ENCODE results near the gene GRK4.

The GRK4 gene

GRCh38 chr4:2963966-2964471, 648 bp downstream of the GRK4 start:
- H3K4me3 ChIP-seq (ENCODE audit: insufficient read depth, low read length, poor library complexity, severe bottlenecking): peak overlapping the region; percentile 76
- H3K79me2 ChIP-seq (ENCODE audit: insufficient read depth, low read length): peaks cover 47% of the 10 kb centered on the region
- H3K9me3 ChIP-seq (ENCODE audit: insufficient read depth, low read length): no peaks in the 10 kb centered on the region
- H3K4me2 ChIP-seq (ENCODE audit: low read depth, low read length, poor library complexity, severe bottlenecking): peak overlapping the region; percentile 94
- peak overlapping the region; percentile 90 for H3K9ac ChIP-seq (ENCODE audit: low read length)
- H3K9me2 ChIP-seq (replicated peaks; ENCODE audit: insufficient read depth, low read length): no peaks in the 10 kb centered on the region
- peaks cover 20% of the 10 kb centered on the region for H3F3A ChIP-seq (ENCODE audit: insufficient read depth)
- H4K20me1 ChIP-seq (ENCODE audit: low read depth, low read length): peaks cover 3% of the 10 kb centered on the region; the same call in 1 of the 2 replicates
- H3K27ac ChIP-seq (ENCODE audit: low read depth, low read length): no peak overlapping the region
- no peaks in the 10 kb centered on the region for H3K27me3 ChIP-seq (ENCODE audit: low read length)
- TF ChIP-seq EZH2phosphoT487 (conservative IDR thresholded peaks at IDR 0.05; ENCODE audit: low read length): no peak
- peak overlapping the region; percentile 57 for H2AFZ ChIP-seq (ENCODE audit: low read depth, low read length, severe bottlenecking)
- 0 out of 2 replicates have a peak, but pooled peaks cover 3% of the 10 kb centered on the region for H3K36me3 ChIP-seq (ENCODE audit: low read length)

GRCh38 chr4:2964706-2965258, 1.4 kb downstream of the GRK4 start:
- H3K27me3 ChIP-seq (ENCODE audit: low read length): no peaks in the 10 kb centered on the region
- H3K9ac ChIP-seq (ENCODE audit: low read length): peak overlapping the region; percentile 90
- no peak overlapping the region for H3K27ac ChIP-seq (ENCODE audit: low read depth, low read length)
- H2AFZ ChIP-seq (ENCODE audit: low read depth, low read length, severe bottlenecking): no peak overlapping the region
- no peak for TF ChIP-seq EZH2phosphoT487 (conservative IDR thresholded peaks at IDR 0.05; ENCODE audit: low read length)
- TF ChIP-seq CTCF (IDR thresholded peaks at IDR 0.05; ENCODE audit: insufficient read depth, low read length, poor library complexity, severe bottlenecking): no peak
- peak overlapping the region; percentile 94 for H3K4me2 ChIP-seq (ENCODE audit: low read depth, low read length, poor library complexity, severe bottlenecking)
- H3K9me2 ChIP-seq (replicated peaks; ENCODE audit: insufficient read depth, low read length): no peaks in the 10 kb centered on the region
- peaks cover 20% of the 10 kb centered on the region for H3F3A ChIP-seq (ENCODE audit: insufficient read depth)
- H3K4me3 ChIP-seq (ENCODE audit: insufficient read depth, low read length, poor library complexity, severe bottlenecking): peak overlapping the region; percentile 76
- 0 out of 2 replicates have a peak, but pooled peaks cover 3% of the 10 kb centered on the region for H3K36me3 ChIP-seq (ENCODE audit: low read length)
- H3K9me3 ChIP-seq (ENCODE audit: insufficient read depth, low read length): no peaks in the 10 kb centered on the region
- H3K79me2 ChIP-seq (ENCODE audit: insufficient read depth, low read length): peaks cover 39% of the 10 kb centered on the region
- peaks cover 3% of the 10 kb centered on the region; the same call in 1 of the 2 replicates for H4K20me1 ChIP-seq (ENCODE audit: low read depth, low read length)

GRCh38 chr4:2965262-2965661, 1.9 kb downstream of the GRK4 start:
- Histone ChIP-seq H3K27me3 (ENCODE audit: low read length) (no peaks in the 10 kb centered on the region), H3K9ac (ENCODE audit: low read length) (no peak overlapping the region), H3K27ac (ENCODE audit: low read depth, low read length) (no peak overlapping the region), H3K4me2 (ENCODE audit: low read depth, low read length, poor library complexity, severe bottlenecking) (no peak overlapping the region), H3K9me2 (replicated peaks; ENCODE audit: insufficient read depth, low read length) (no peaks in the 10 kb centered on the region), H2AFZ (ENCODE audit: low read depth, low read length, severe bottlenecking) (no peak overlapping the region), H3F3A (ENCODE audit: insufficient read depth) (peaks cover 20% of the 10 kb centered on the region), H3K9me3 (ENCODE audit: insufficient read depth, low read length) (no peaks in the 10 kb centered on the region), H3K79me2 (ENCODE audit: insufficient read depth, low read length) (peaks cover 34% of the 10 kb centered on the region), H3K4me3 (ENCODE audit: insufficient read depth, low read length, poor library complexity, severe bottlenecking) (no peak overlapping the region), H3K36me3 (ENCODE audit: low read length) (0 out of 2 replicates have a peak, but pooled peaks cover 1% of the 10 kb centered on the region), H4K20me1 (ENCODE audit: low read depth, low read length) (peaks cover 2% of the 10 kb centered on the region; the same call in 1 of the 2 replicates)
- TF ChIP-seq EZH2phosphoT487 (conservative IDR thresholded peaks at IDR 0.05; ENCODE audit: low read length) (no peak), CTCF (IDR thresholded peaks at IDR 0.05; ENCODE audit: insufficient read depth, low read length, poor library complexity, severe bottlenecking) (no peak)

- no peak overlapping the region for H3K4me3 ChIP-seq (ENCODE audit: insufficient read depth, low read length, poor library complexity, severe bottlenecking)
- H3K9me3 ChIP-seq (ENCODE audit: insufficient read depth, low read length): no peaks in the 10 kb centered on the region
- TF ChIP-seq EZH2phosphoT487 (conservative IDR thresholded peaks at IDR 0.05; ENCODE audit: low read length) (no peak), CTCF (IDR thresholded peaks at IDR 0.05; ENCODE audit: insufficient read depth, low read length, poor library complexity, severe bottlenecking) (no peak)
- H3K36me3 ChIP-seq (ENCODE audit: low read length): no peaks in the 10 kb centered on the region
- no peaks in the 10 kb centered on the region for H3K27me3 ChIP-seq (ENCODE audit: low read length)
- H3K27ac ChIP-seq (ENCODE audit: low read depth, low read length): no peak overlapping the region
- H2AFZ ChIP-seq (ENCODE audit: low read depth, low read length, severe bottlenecking): no peak overlapping the region
- no peaks in the 10 kb centered on the region; the same call in 1 of the 2 replicates for H3F3A ChIP-seq (ENCODE audit: insufficient read depth)
- H3K79me2 ChIP-seq (ENCODE audit: insufficient read depth, low read length): peaks cover 12% of the 10 kb centered on the region
- no peak overlapping the region for H3K4me2 ChIP-seq (ENCODE audit: low read depth, low read length, poor library complexity, severe bottlenecking)
- no peak overlapping the region for H3K9ac ChIP-seq (ENCODE audit: low read length)
- H3K9me2 ChIP-seq (replicated peaks; ENCODE audit: insufficient read depth, low read length): no peaks in the 10 kb centered on the region
- no peaks in the 10 kb centered on the region for H4K20me1 ChIP-seq (ENCODE audit: low read depth, low read length)
Measured at GRCh38 chr4:2968381-2968780, 5.0 kb downstream of the GRK4 start.
